ENCODE measurements around the gene FOXJ3. TPM values are rescaled to one million over a fixed set of nuclear protein-coding genes. Genes with fewer than 3 reads are reported as not detected.

FOXJ3 gene
- total and polyA plus RNA-seq, 3 experiments from 2014 or later, result 35.7 to 48.3 (median 48.0) TPM

DNA sequence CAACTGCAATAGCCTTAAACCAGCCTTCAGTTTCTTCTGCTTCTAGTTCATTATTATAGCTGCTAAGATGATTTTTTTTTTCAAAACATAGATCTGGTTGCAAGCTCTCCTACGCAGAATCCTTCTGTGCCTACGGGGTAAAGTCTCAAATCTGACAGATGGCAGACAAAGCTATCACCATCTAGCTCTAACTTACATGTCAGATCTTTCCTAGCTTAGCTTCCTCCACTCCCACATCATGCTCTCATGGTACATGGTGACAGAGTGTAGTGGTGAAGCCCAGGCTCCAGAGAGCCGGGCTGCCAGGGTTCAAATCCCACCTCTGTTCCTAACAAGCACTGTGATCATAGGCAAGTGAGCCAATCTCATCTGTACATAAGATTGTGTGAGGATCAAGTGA lies 206.1 kb downstream of the FOXJ3 start:
- H3K4me1 ChIP-seq (ENCODE audit: insufficient read depth, low read length), result no peaks in the 10 kb centered on the region
- POLR2A ChIA-PET, result no interaction called here
- no peaks in the 10 kb centered on the region for H3K36me3 ChIP-seq (ENCODE audit: insufficient read depth, low read length)
- CTCF ChIA-PET, result no interaction called here
- H3K4me3 Mint-ChIP-seq, result no peak overlapping the region
- H3K27ac Mint-ChIP-seq, result no peak overlapping the region
- H3K36me3 Mint-ChIP-seq, result no peaks in the 10 kb centered on the region
- no peak overlapping the region for H3K4me3 ChIP-seq (ENCODE audit: low read length)
- peaks cover 14 to 15% of the 10 kb centered on the region in 2 donors for H3K27me3 Mint-ChIP-seq
- DNase-seq, result no peak
- peaks cover 0 to 2% (median 0%) of the 10 kb centered on the region in 5 donors for H3K9me3 Mint-ChIP-seq
- H3K9me3 ChIP-seq (ENCODE audit: low read length), result no peaks in the 10 kb centered on the region
- no peaks in the 10 kb centered on the region for H3K27me3 ChIP-seq (ENCODE audit: insufficient read depth, low read length, poor library complexity, severe bottlenecking)
- no peaks in the 10 kb centered on the region for H3K4me1 Mint-ChIP-seq
- H3K27ac ChIP-seq (ENCODE audit: low read depth, low read length), result no peak overlapping the region

DNA sequence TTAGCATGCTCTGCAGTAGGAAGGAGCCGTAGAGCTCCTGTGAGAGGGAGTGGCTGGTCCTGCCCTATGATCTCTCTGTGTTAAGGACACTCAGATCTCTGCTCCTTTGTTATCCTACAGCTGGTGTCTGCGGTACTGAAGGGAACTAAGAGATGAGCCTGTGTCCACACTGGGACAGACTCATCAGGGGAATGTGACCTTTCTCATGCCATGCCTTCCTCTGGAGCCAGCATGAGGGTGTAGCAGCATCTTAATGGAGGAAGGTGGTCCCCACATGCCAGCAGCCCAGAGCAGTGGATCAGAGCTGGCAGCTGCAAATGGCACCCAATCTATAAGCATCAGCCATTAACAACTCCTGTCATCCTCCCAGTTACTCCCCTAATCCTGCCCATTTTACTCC lies 206.5 kb downstream of the FOXJ3 start:
- CTCF ChIA-PET, result no interaction called here
- POLR2A ChIA-PET, result no interaction called here

DNA sequence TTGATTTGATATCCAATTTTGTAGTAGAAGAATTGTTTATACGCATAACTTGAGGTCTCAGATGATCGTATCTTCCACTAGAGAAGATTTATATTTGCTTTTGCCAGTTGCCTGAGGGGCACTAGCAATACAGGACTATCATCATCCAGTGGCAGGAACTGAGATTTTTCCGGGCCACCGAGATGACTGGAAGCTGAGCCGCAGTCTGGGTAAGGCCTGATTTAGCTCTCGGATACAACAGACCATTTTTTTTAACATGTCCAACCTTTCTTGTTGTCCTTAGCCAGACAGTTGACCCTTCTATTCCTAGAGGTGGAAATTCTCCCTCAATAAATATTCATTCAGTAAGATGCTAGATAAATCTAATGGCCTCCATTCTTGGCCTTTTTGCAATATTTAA lies 207.3 kb downstream of the FOXJ3 start:
- no peaks in the 10 kb centered on the region for H3K36me3 Mint-ChIP-seq
- POLR2A ChIA-PET, result no interaction called here

More for the DNA sequence above, 206.5 kb downstream of the FOXJ3 start:
- Histone ChIP-seq H3K4me3 (ENCODE audit: low read length) (no peak overlapping the region), H3K4me1 (ENCODE audit: insufficient read depth, low read length) (no peaks in the 10 kb centered on the region), H3K27ac (ENCODE audit: low read depth, low read length) (no peak overlapping the region), H3K27me3 (ENCODE audit: insufficient read depth, low read length, poor library complexity, severe bottlenecking) (no peaks in the 10 kb centered on the region), H3K36me3 (ENCODE audit: insufficient read depth, low read length) (no peaks in the 10 kb centered on the region), H3K9me3 (ENCODE audit: low read length) (no peaks in the 10 kb centered on the region)
- H3K36me3 Mint-ChIP-seq, result no peaks in the 10 kb centered on the region
- DNase-seq, result no peak
- H3K4me1 Mint-ChIP-seq, result no peaks in the 10 kb centered on the region
- peak overlapping the region in 1 of 8 donors; percentile 34 for H3K27ac Mint-ChIP-seq
- peaks cover 15 to 16% of the 10 kb centered on the region in 2 donors for H3K27me3 Mint-ChIP-seq
- no peak overlapping the region for H3K4me3 Mint-ChIP-seq
- H3K9me3 Mint-ChIP-seq, result peaks cover 0 to 2% (median 0%) of the 10 kb centered on the region in 5 donors

More for the DNA sequence above, 207.3 kb downstream of the FOXJ3 start:
- H3K4me3 ChIP-seq (ENCODE audit: low read length), result no peak overlapping the region
- no peak overlapping the region for H3K27ac Mint-ChIP-seq
- H3K36me3 ChIP-seq (ENCODE audit: insufficient read depth, low read length), result no peaks in the 10 kb centered on the region
- H3K4me1 Mint-ChIP-seq, result no peaks in the 10 kb centered on the region
- no peaks in the 10 kb centered on the region for H3K27me3 ChIP-seq (ENCODE audit: insufficient read depth, low read length, poor library complexity, severe bottlenecking)
- peaks cover 15 to 23% of the 10 kb centered on the region in 2 donors for H3K27me3 Mint-ChIP-seq
- no peaks in the 10 kb centered on the region for H3K4me1 ChIP-seq (ENCODE audit: insufficient read depth, low read length)
- no peak overlapping the region for H3K4me3 Mint-ChIP-seq
- H3K27ac ChIP-seq (ENCODE audit: low read depth, low read length), result no peak overlapping the region
- no peaks in the 10 kb centered on the region for H3K9me3 ChIP-seq (ENCODE audit: low read length)
- CTCF ChIA-PET, result no interaction called here
- H3K9me3 Mint-ChIP-seq, result peaks cover 0 to 2% (median 0%) of the 10 kb centered on the region in 5 donors
- no peak for DNase-seq

Other genes starting within 250 kb of the FOXJ3 start
- gene GUCA2B, start 181.8 kb downstream of the FOXJ3 start, total RNA-seq, result not detected
- not detected for gene GUCA2B, start 181.8 kb downstream of the FOXJ3 start, polyA plus RNA-seq
- gene GUCA2A, start 170.5 kb downstream of the FOXJ3 start, total RNA-seq, result not detected
- gene GUCA2A, start 170.5 kb downstream of the FOXJ3 start, polyA plus RNA-seq, result not detected
- 1 to 10 TPM; 1.4 to 2.0 TPM for gene RIMKLA, start 45.6 kb upstream of the FOXJ3 start, total RNA-seq
- 0.24 TPM for gene RIMKLA, start 45.6 kb upstream of the FOXJ3 start, polyA plus RNA-seq
- gene ZMYND12, start 120.8 kb upstream of the FOXJ3 start, total RNA-seq, result under 1 TPM; 0.69 to 0.85 TPM
- not detected for gene ZMYND12, start 120.8 kb upstream of the FOXJ3 start, polyA plus RNA-seq
- gene PPCS, start 121.3 kb upstream of the FOXJ3 start, total RNA-seq, result 10 to 100 TPM; 45.3 to 45.7 TPM
- gene PPCS, start 121.3 kb upstream of the FOXJ3 start, polyA plus RNA-seq, result 113 TPM
- gene CCDC30, start 128.1 kb upstream of the FOXJ3 start, total RNA-seq, result 1 to 10 TPM; 1.5 to 1.9 TPM
- gene CCDC30, start 128.1 kb upstream of the FOXJ3 start, polyA plus RNA-seq, result 0.58 TPM

All from CD8-positive, alpha-beta memory T cell (primary cell).